ENCODE measurements around the gene CDC16. TPM values are rescaled to one million over a fixed set of nuclear protein-coding genes. Genes with fewer than 3 reads are reported as not detected.

CDC16 gene
- total RNA-seq, 4 donors from 2014 or later = 50.1 to 149 (median 69.7) TPM

DNA sequence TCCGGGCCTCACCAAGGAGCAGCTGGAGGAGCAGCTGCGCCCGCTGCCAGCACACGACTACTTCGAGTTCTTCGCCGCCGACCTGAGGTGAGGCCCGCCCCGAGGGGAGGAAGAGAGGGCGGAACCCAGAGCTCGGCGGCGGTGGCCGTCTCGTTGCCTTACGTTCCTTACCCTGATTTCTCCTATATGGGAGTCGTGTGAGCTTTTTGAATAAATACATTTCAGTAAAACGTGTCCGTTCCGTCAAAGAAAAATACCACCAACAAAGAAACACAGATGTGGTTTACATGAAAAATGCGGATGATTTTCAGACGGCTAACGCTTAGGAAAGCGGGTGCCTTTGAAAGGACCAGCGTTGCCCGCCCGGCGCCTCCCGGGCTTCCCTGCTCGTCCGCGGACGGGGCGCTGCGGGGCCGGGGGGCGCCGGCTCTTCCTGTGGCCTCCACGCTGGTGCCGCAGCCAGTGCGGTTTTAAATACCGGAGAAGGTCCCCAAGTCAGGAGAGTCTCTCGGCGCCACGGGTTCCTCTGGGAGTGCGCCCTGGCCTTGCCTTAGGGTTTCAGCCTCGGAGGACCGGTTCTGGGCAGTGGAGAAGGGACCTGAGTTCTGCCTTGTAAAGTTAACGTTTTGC is 47.5 kb downstream of the CDC16 start:
- DNase-seq = peak; percentile 67 to 86 (median 70)
- TF ChIP-seq POLR2A (IDR thresholded peaks at IDR 0.05) = peak; percentile 22 to 47
- TF ChIP-seq, protein P1, sequence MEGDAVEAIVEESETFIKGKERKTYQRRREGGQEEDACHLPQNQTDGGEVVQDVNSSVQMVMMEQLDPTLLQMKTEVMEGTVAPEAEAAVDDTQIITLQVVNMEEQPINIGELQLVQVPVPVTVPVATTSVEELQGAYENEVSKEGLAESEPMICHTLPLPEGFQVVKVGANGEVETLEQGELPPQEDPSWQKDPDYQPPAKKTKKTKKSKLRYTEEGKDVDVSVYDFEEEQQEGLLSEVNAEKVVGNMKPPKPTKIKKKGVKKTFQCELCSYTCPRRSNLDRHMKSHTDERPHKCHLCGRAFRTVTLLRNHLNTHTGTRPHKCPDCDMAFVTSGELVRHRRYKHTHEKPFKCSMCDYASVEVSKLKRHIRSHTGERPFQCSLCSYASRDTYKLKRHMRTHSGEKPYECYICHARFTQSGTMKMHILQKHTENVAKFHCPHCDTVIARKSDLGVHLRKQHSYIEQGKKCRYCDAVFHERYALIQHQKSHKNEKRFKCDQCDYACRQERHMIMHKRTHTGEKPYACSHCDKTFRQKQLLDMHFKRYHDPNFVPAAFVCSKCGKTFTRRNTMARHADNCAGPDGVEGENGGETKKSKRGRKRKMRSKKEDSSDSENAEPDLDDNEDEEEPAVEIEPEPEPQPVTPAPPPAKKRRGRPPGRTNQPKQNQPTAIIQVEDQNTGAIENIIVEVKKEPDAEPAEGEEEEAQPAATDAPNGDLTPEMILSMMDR (IDR thresholded peaks at IDR 0.05) = no peak
- Histone ChIP-seq H3K27me3 (no peaks in the 10 kb centered on the region), H3K4me1 (peaks cover 0 to 24% (median 4%) of the 10 kb centered on the region in 4 donors), H3K27ac (peak overlapping the region; percentile 91 to 99 (median 97)), H3K9me3 (no peaks in the 10 kb centered on the region), H3K4me3 (peak overlapping the region; percentile 60 to 93 (median 69)), H3K36me3 (peaks cover 0 to 13% (median 0%) of the 10 kb centered on the region in 3 donors)

DNA sequence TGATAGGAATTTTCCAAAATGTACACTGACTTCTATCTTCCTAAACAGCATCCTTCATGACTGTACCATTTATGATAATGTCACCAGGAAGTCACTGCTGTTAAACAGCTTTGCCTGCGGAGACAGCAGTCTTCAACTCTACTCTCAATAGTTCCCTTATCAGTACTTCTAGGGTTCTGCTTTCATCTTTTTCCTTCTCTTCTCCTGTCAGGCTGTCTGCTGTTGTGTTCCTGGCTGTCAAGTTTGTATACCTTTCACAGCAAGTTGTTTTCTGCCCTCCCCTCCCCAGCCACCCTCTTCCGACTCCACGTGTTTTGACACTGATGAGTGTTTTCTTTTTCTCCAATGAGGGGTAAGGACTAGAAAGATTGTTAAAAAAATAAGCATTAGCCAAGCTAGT is 48.9 kb downstream of the CDC16 start:
- DNase-seq = no peak
- Histone ChIP-seq H3K27ac (no peak overlapping the region), H3K9me3 (no peaks in the 10 kb centered on the region), H3K4me1 (peaks cover 0 to 24% (median 4%) of the 10 kb centered on the region in 4 donors), H3K4me3 (no peak overlapping the region), H3K27me3 (no peaks in the 10 kb centered on the region), H3K36me3 (peaks cover 0 to 20% (median 0%) of the 10 kb centered on the region in 3 donors)
- TF ChIP-seq, protein P1 (IDR thresholded peaks at IDR 0.05) = no peak
- TF ChIP-seq POLR2A (IDR thresholded peaks at IDR 0.05) = no peak

DNA sequence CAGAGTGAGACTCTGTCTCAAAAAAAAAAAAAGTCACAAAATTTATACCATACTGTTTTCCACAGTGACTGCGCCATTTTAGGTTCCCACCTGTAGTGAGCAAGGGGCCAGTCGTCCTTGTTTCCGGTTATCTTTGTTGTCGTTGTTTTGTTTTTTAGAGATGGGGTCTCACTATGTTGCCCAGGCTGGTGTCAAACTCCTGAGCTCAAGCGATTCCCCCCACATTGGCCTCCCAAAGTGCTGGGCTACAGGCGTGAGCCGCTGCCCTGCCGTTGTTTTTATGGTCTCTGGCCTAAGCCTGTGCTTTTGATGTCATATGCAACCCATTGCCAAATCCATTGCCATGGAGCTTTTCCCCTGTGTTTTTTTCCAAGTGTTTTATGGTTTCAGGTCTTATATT is 50.0 kb downstream of the CDC16 start:
- H3K4me3 ChIP-seq = no peak overlapping the region
- DNase-seq = no peak
- H3K36me3 ChIP-seq = peaks cover 0 to 22% (median 0%) of the 10 kb centered on the region in 3 donors
- H3K27ac ChIP-seq = no peak overlapping the region
- no peaks in the 10 kb centered on the region for H3K9me3 ChIP-seq
- TF ChIP-seq, protein P1 (IDR thresholded peaks at IDR 0.05) = no peak
- no peak for TF ChIP-seq POLR2A (IDR thresholded peaks at IDR 0.05)
- H3K27me3 ChIP-seq = no peaks in the 10 kb centered on the region
- H3K4me1 ChIP-seq = peaks cover 0 to 24% (median 4%) of the 10 kb centered on the region in 4 donors

DNA sequence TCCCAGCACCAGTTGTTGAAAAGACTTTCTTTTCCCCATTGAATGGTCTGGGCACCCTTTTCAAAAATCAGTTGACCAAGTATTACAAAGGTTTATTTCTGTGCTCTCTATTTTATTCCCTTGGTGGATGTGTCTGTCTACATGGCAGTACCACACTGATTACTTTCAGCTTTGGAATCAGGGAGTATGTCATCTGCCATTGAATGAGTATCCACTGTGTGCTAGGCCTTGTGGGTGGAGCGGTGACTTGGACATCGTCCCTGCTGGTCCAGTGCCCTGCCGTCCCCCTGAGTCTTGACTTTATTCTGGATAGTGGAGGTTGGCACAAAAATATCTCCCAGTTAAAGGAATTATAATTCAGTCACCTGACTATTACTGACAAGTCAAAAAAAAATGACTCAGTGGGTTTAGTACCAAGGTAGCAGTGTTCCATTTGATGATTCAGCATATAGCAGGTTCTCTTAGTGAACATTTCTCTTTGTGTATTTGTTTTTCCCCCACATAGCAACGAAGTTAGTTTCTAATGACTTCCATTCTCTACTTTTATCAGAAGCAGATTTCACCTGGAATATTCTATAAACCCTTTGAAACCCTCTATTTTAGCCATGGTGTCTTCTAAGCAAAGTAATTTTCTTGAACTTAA is 50.6 kb downstream of the CDC16 start:
- Histone ChIP-seq H3K4me1 (peaks cover 0 to 23% (median 4%) of the 10 kb centered on the region in 4 donors), H3K27me3 (no peaks in the 10 kb centered on the region), H3K36me3 (peaks cover 0 to 28% (median 0%) of the 10 kb centered on the region in 3 donors), H3K4me3 (no peak overlapping the region), H3K9me3 (no peaks in the 10 kb centered on the region), H3K27ac (no peak overlapping the region)
- DNase-seq = no peak
- TF ChIP-seq, protein P1 (IDR thresholded peaks at IDR 0.05) = no peak
- TF ChIP-seq POLR2A (IDR thresholded peaks at IDR 0.05) = no peak

DNA sequence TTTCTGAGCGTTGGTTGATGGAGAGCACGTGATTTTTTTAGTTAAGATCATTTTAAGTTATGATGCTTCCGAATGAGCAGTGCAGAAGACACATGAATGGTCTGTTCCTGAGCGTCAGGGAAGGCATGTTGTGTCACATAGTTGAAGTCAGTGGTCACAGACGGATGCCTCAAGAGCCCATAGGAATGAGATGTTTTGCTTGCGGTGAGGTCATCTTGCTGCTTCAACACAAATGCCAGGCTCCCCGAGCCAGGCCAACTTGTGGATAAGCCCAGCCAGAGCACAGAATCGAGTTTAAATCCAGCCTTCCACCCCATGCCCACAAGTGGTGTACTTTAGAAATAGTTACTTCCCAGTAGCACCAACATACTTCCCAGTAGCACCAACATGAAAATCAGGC is 52.1 kb downstream of the CDC16 start:
- H3K4me1 ChIP-seq = peaks cover 0 to 16% (median 4%) of the 10 kb centered on the region in 4 donors
- peaks cover 0 to 33% (median 0%) of the 10 kb centered on the region in 3 donors for H3K36me3 ChIP-seq

DNA sequence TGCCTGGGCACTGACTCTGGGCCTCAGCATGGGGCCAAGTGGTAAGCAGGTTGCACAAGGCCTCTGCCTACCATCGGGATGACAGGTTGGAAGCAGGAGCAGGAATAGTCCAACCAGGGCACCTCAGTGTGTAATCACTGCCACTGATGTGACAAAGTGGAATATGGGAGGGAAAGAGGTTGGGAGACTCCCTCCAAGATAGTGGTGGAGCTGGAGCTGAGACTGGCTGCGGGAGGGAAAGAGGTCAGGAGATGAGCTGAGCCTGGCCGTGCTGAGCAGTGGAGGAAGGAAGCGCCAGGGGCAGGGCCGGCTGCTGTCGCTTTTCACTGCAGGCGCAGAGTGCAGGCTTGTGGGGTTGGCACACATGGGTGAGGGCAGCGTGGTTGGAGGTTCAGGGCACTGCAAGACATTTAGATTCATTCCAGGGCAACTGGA is 53.5 kb downstream of the CDC16 start:
- no peak for DNase-seq
- Histone ChIP-seq H3K27me3 (no peaks in the 10 kb centered on the region), H3K36me3 (peaks cover 0 to 47% (median 0%) of the 10 kb centered on the region in 3 donors), H3K9me3 (no peaks in the 10 kb centered on the region), H3K4me3 (no peak overlapping the region), H3K27ac (no peak overlapping the region), H3K4me1 (peaks cover 0 to 9% (median under 1%) of the 10 kb centered on the region in 4 donors)
- TF ChIP-seq, protein P1 (IDR thresholded peaks at IDR 0.05) = no peak
- no peak for TF ChIP-seq POLR2A (IDR thresholded peaks at IDR 0.05)

More for the DNA sequence above, 52.1 kb downstream of the CDC16 start:
- DNase-seq = no peak
- Histone ChIP-seq H3K4me3 (no peak overlapping the region), H3K9me3 (no peaks in the 10 kb centered on the region), H3K27ac (no peak overlapping the region), H3K27me3 (no peaks in the 10 kb centered on the region)
- TF ChIP-seq POLR2A (IDR thresholded peaks at IDR 0.05) = no peak

All from Peyer's patch (tissue), 4 donors.